ENCODE data around the gene MAPK7. TPM values are rescaled to one million over a fixed set of nuclear protein-coding genes. Genes with fewer than 3 reads are reported as not detected.
A peak's percentile ranks its signal among the peaks of the same experiment; 100 is the strongest.

The MAPK7 gene
- polyA plus RNA-seq, 1 of the 3 experiments (the other 2 are of a cell fraction), result 19.1 TPM

DNA sequence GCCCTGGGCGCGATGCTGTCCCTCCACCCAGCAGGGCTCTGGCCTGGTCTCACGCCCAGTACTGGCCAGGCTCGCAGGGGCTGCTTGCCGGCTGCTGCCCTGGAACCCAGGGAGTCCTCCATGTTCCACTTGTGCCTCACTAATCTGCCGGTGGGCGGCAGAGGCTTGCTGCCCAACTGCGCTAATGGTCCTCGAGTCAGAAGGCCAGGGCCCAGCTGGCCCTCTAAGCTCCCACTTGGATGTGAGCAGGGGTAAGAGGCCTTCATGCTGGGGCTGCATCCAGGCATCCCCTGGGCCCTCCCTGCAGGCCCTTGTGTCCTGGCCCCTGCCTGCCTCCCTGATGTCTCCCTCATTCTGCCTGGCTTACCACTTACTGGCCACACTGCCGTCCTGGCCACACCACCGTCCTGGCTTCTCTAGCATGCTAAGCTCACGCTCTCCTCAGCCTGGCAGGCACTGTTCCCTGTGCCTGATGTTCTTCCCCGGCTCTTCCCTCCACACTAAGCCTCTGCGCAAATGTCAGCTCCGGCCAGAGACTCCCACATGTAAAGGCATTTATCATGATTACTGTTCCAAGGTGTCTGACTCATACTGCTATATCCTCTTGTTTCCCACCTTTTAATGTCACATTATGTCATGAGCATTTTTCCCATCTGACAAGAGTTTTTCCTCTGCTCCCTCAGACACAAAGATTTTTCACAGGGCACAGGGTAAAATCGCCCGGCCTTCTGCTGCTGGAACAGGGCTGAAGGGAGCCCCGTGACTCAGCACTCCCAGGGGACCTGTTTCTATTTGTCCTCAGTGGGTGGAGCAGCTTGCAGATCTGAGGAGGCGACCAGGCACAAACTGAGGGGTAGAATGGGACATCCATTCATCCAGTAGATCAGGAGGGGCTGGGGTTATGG, 31.7 kb upstream of the MAPK7 start (continued):
- TF ChIP-seq REST (IDR thresholded peaks at IDR 0.05; ENCODE audit: low read depth, low read length), result no peak
- TF ChIP-seq, protein P1, sequence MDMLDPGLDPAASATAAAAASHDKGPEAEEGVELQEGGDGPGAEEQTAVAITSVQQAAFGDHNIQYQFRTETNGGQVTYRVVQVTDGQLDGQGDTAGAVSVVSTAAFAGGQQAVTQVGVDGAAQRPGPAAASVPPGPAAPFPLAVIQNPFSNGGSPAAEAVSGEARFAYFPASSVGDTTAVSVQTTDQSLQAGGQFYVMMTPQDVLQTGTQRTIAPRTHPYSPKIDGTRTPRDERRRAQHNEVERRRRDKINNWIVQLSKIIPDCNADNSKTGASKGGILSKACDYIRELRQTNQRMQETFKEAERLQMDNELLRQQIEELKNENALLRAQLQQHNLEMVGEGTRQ (IDR thresholded peaks at IDR 0.05; ENCODE audit: borderline replicate concordance, low read depth, low read length), result no peak
- TF ChIP-seq RFX5 (IDR thresholded peaks at IDR 0.05; ENCODE audit: low read length), result no peak
- TF ChIP-seq NFIC (IDR thresholded peaks at IDR 0.05; ENCODE audit: borderline replicate concordance), result peak; percentile 69; the same call in 1 of the 2 replicates
- peak; percentile 83 for TF ChIP-seq FOSL2 (IDR thresholded peaks at IDR 0.05; ENCODE audit: borderline replicate concordance, low read depth)

DNA sequence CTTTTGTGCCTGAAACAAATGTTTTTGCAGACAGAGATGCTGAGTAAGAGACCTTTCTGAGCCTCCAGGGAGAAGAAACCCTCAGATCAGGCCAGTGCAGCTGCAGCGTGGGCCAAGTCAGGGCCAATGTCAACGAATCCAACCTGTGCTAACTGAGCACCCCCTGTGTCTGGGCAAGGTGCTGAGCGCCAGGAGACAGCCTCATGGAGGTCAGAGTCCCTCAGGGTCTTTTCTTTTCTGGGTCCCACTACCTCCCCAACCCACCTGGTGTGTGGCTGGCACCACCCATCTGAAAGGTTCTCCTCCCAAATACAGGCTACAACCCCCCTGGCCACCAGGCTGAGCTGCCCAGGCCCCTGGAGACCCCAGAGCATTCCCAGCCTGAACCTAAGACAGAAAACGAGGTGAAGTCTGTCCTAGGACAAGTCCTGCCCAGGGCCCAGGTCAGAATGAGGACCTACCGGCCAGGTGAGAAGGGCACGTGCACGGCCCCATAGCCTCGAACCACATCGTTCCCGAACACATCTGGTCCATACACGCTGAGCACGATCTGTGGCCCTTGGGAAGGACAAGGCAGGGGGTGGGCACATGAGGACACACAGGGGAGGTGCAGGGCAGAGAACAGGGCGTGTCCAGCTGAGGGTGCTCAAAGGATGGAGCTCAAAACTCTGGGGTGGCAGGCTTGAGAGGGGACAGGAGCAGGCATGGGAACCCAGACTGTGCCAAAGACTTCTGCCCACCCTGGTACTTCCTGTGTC, 30.8 kb upstream of the MAPK7 start:
- CTCF ChIA-PET, result interaction anchor here (1.7 kb wide), 1 partner anchor 15 kb away, joined by 7 read pairs; the partner anchor contains the start of gene B9D1
- H3K9ac ChIP-seq, result peak overlapping the region; percentile 44; the same call in 1 of the 2 replicates
- POLR2A ChIA-PET, result no interaction called here

More for the DNA sequence above, 30.8 kb upstream of the MAPK7 start:
- Histone ChIP-seq H3F3A (replicated peaks; ENCODE audit: insufficient read depth) (peaks cover 31% of the 10 kb centered on the region), H2AFZ (ENCODE audit: low read depth) (no peak overlapping the region), H3K4me2 (peak overlapping the region; percentile 35), H3K79me2 (ENCODE audit: insufficient read depth) (no peaks in the 10 kb centered on the region), H3K4me1 (ENCODE audit: control insufficient read depth in 1 of 2, insufficient read depth in 2 of 2, low read depth in 1 of 2, low read length in 1 of 2) (peaks cover 7 to 20% of the 10 kb centered on the region in 2 experiments; a peak in 3 of 4 replicates), H3K27me3 (ENCODE audit: insufficient read depth) (no peaks in the 10 kb centered on the region), H3K9me2 (no peaks in the 10 kb centered on the region), H3K4me3 (ENCODE audit: low read depth in 2 of 2, low read length in 1 of 2) (no peak overlapping the region), H3K36me3 (replicated peaks in 1 of 2; ENCODE audit: control insufficient read depth in 1 of 2, insufficient read depth in 2 of 2, low read length in 1 of 2) (peaks cover 0 to 6% of the 10 kb centered on the region in 2 experiments), H4K20me1 (ENCODE audit: insufficient read depth) (no peaks in the 10 kb centered on the region), H3K9me3 (no peaks in the 10 kb centered on the region), H3K27ac (ENCODE audit: low read depth in 2 of 2, low read length in 1 of 2) (peak overlapping the region; percentile 20 to 90)
- TF ChIP-seq NFIC (IDR thresholded peaks at IDR 0.05; ENCODE audit: borderline replicate concordance) (no peak), MEF2A (IDR thresholded peaks at IDR 0.05; ENCODE audit: borderline replicate concordance, low read depth) (no peak), CHD2 (IDR thresholded peaks at IDR 0.05; ENCODE audit: low read length, partially characterized antibody) (no peak), GATA2 (CRISPR knock-in tag; IDR thresholded peaks at IDR 0.05) (no peak), MXI1 (IDR thresholded peaks at IDR 0.05; ENCODE audit: low read depth, low read length) (no peak), RCOR1 (IDR thresholded peaks at IDR 0.05; ENCODE audit: low read length) (no peak), FOSL2 (IDR thresholded peaks at IDR 0.05; ENCODE audit: borderline replicate concordance, low read depth) (no peak), NRF1 (IDR thresholded peaks at IDR 0.05; ENCODE audit: low read depth, low read length) (no peak), TEAD4 (IDR thresholded peaks at IDR 0.05; ENCODE audit: borderline replicate concordance, insufficient read depth) (no peak), FOXJ3 (CRISPR knock-in tag; IDR thresholded peaks at IDR 0.05) (no peak), RFX5 (IDR thresholded peaks at IDR 0.05; ENCODE audit: low read length) (no peak)
- TF ChIP-seq, protein P2, sequence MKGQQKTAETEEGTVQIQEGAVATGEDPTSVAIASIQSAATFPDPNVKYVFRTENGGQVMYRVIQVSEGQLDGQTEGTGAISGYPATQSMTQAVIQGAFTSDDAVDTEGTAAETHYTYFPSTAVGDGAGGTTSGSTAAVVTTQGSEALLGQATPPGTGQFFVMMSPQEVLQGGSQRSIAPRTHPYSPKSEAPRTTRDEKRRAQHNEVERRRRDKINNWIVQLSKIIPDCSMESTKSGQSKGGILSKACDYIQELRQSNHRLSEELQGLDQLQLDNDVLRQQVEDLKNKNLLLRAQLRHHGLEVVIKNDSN (IDR thresholded peaks at IDR 0.05; ENCODE audit: borderline replicate concordance, low read depth), result no peak
- no peak for DNase-seq
- WGBS (ENCODE audit: low lambda C conversion rate), result 79% methylated on average over 3 of the region's 13 CpGs

All from SK-N-SH (cell line).